HepG2 (cell line): ENCODE results near the gene EMP2. TPM values are rescaled to one million over a fixed set of nuclear protein-coding genes. Genes with fewer than 3 reads are reported as not detected.
A peak's percentile ranks its signal among the peaks of the same experiment; 100 is the strongest.

Experiments used
- GLI4 ChIP-seq: sonication (generic); formaldehyde crosslinking; IDR thresholded peaks from 2 replicates; pipeline ENCODE4 v1.5.1; 2020; ENCODE audit warnings: missing genetic modification reagents, mild to moderate bottlenecking, moderate library complexity, borderline replicate concordance
- MTA3 ChIP-seq: sonication (generic); formaldehyde crosslinking; IDR thresholded peaks from 2 replicates; pipeline ENCODE4 v1.4.0; 2020; ENCODE audit warnings: missing genetic modification reagents
- ZBTB1 ChIP-seq: sonication (generic); formaldehyde crosslinking; IDR thresholded peaks from 2 replicates; pipeline ENCODE4 v1.4.0; 2020; ENCODE audit warnings: missing genetic modification reagents, borderline replicate concordance
- ZBTB3 ChIP-seq: sonication (generic); formaldehyde crosslinking; IDR thresholded peaks from 2 replicates; pipeline ENCODE4 v1.4.0; 2020; ENCODE audit warnings: low read depth, mild to moderate bottlenecking, moderate library complexity, missing genetic modification reagents, borderline replicate concordance
- ZFP62 ChIP-seq: sonication (generic); formaldehyde crosslinking; IDR thresholded peaks from 2 replicates; pipeline ENCODE4 v1.4.0; 2020; ENCODE audit warnings: missing genetic modification reagents
- ZFYVE20 ChIP-seq: sonication (generic); formaldehyde crosslinking; IDR thresholded peaks from 2 replicates; pipeline ENCODE4 v1.8.0; 2023; ENCODE audit warnings: low read depth, mild to moderate bottlenecking, moderate library complexity, missing genetic modification reagents, borderline replicate concordance
- ZNF547 ChIP-seq: sonication (generic); formaldehyde crosslinking; IDR thresholded peaks from 2 replicates; pipeline ENCODE4 v1.5.1; 2020; ENCODE audit warnings: mild to moderate bottlenecking, missing genetic modification reagents
- polyA plus RNA-seq, 8 experiments: library from polyadenylated mRNA; depleted of rRNA in 3 of 8; stranded (reverse) in 7 of 8; unstranded in 1 of 8; fragments of >200 nt; fragmentation: Illumina TruSeq in 4 of 8; extraction: Trizol in 4 of 8; gene quantifications; 2 replicates each; pipeline versions ENCODE4 v1.2.1 to v1.2.3, GENCODE V29; 2011 to 2016; ENCODE audit warnings: low read depth in 4 of 8, missing spikeins in 1 of 8, mixed read lengths in 1 of 8; ENCODE audit not compliant: insufficient read depth in 1 of 8
- total RNA-seq, 5 experiments: library from RNA; depleted of rRNA; stranded (reverse); fragments of >200 nt; fragmentation: Illumina TruSeq; extraction: Trizol; gene quantifications; 2 replicates each; pipeline ENCODE4 v1.2.3, GENCODE V29; 2016; ENCODE audit warnings: low read depth in 1 of 5
- TF ChIP-seq, protein P1 (sequence below): sonication (generic); formaldehyde crosslinking; IDR thresholded peaks from 2 replicates; pipeline ENCODE4 v1.4.0; 2020; ENCODE audit warnings: missing genetic modification reagents, borderline replicate concordance
- TF ChIP-seq, protein P2 (sequence below): sonication (generic); formaldehyde crosslinking; IDR thresholded peaks from 2 replicates; pipeline ENCODE4 v1.4.0; 2020; ENCODE audit warnings: missing genetic modification reagents
- TF ChIP-seq, protein P3 (sequence below): sonication (generic); formaldehyde crosslinking; IDR thresholded peaks from 2 replicates; pipeline ENCODE4 v1.4.0; 2020; ENCODE audit warnings: missing genetic modification reagents
- TF ChIP-seq, protein P4 (sequence below): sonication (generic); formaldehyde crosslinking; IDR thresholded peaks from 2 replicates; pipeline ENCODE4 v1.8.0; 2022; ENCODE audit warnings: missing genetic modification reagents, mild to moderate bottlenecking, inconsistent platforms, borderline replicate concordance

EMP2 gene
- total and polyA plus RNA-seq, 2 of the 13 experiments (the other 11 are each of a cell fraction or from before 2014, with no cell fraction given), result 24.6 to 91.2 TPM

DNA sequence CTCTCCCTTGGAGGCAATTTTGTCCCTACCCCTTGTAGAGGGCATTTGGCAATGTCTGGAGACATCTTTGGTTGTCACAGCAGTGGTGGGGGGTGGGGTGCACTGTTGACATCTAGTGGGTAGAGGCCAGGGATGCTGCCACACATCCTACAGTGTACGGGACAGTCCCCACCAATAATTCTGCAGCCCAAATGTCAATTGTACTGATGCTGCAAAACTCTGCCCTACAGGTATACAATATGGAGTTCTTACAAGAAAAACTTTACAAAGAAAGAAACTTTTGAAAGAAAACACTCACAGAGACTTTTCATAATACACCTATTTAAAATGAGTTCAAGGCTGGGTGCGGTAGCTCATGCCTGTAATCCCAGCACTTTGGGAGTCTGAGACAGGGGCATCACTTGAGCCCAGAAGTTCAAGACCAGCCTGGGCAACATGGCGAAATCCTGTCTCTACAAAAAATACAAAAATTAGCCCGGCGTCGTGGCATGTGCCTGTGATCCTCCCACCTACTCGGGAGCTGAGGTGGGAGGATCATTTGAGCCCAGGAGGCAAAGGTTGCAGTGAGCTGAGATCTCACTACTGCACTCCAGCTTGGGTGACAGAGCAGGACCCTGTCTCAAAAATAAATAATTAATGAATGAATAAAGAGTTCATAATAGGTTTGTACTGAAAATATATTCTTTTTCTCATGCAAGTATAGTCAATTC lies 59.4 kb downstream of the EMP2 start (continued):
- TF ChIP-seq, protein P1, sequence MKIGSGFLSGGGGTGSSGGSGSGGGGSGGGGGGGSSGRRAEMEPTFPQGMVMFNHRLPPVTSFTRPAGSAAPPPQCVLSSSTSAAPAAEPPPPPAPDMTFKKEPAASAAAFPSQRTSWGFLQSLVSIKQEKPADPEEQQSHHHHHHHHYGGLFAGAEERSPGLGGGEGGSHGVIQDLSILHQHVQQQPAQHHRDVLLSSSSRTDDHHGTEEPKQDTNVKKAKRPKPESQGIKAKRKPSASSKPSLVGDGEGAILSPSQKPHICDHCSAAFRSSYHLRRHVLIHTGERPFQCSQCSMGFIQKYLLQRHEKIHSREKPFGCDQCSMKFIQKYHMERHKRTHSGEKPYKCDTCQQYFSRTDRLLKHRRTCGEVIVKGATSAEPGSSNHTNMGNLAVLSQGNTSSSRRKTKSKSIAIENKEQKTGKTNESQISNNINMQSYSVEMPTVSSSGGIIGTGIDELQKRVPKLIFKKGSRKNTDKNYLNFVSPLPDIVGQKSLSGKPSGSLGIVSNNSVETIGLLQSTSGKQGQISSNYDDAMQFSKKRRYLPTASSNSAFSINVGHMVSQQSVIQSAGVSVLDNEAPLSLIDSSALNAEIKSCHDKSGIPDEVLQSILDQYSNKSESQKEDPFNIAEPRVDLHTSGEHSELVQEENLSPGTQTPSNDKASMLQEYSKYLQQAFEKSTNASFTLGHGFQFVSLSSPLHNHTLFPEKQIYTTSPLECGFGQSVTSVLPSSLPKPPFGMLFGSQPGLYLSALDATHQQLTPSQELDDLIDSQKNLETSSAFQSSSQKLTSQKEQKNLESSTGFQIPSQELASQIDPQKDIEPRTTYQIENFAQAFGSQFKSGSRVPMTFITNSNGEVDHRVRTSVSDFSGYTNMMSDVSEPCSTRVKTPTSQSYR (CRISPR knock-in tag), result 0 out of 2 replicates have a peak, but pooled peaks have one; percentile 39
- no peak for TF ChIP-seq ZBTB1 (CRISPR knock-in tag)
- TF ChIP-seq, protein P2, sequence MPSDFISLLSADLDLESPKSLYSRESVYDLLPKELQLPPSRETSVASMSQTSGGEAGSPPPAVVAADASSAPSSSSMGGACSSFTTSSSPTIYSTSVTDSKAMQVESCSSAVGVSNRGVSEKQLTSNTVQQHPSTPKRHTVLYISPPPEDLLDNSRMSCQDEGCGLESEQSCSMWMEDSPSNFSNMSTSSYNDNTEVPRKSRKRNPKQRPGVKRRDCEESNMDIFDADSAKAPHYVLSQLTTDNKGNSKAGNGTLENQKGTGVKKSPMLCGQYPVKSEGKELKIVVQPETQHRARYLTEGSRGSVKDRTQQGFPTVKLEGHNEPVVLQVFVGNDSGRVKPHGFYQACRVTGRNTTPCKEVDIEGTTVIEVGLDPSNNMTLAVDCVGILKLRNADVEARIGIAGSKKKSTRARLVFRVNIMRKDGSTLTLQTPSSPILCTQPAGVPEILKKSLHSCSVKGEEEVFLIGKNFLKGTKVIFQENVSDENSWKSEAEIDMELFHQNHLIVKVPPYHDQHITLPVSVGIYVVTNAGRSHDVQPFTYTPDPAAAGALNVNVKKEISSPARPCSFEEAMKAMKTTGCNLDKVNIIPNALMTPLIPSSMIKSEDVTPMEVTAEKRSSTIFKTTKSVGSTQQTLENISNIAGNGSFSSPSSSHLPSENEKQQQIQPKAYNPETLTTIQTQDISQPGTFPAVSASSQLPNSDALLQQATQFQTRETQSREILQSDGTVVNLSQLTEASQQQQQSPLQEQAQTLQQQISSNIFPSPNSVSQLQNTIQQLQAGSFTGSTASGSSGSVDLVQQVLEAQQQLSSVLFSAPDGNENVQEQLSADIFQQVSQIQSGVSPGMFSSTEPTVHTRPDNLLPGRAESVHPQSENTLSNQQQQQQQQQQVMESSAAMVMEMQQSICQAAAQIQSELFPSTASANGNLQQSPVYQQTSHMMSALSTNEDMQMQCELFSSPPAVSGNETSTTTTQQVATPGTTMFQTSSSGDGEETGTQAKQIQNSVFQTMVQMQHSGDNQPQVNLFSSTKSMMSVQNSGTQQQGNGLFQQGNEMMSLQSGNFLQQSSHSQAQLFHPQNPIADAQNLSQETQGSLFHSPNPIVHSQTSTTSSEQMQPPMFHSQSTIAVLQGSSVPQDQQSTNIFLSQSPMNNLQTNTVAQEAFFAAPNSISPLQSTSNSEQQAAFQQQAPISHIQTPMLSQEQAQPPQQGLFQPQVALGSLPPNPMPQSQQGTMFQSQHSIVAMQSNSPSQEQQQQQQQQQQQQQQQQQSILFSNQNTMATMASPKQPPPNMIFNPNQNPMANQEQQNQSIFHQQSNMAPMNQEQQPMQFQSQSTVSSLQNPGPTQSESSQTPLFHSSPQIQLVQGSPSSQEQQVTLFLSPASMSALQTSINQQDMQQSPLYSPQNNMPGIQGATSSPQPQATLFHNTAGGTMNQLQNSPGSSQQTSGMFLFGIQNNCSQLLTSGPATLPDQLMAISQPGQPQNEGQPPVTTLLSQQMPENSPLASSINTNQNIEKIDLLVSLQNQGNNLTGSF (CRISPR knock-in tag), result 0 out of 2 replicates have a peak, but pooled peaks have one; percentile 28
- no peak for TF ChIP-seq ZBTB3 (CRISPR knock-in tag)
- no peak for TF ChIP-seq MTA3 (CRISPR knock-in tag)
- TF ChIP-seq GLI4 (CRISPR knock-in tag), result no peak
- TF ChIP-seq, protein P3, sequence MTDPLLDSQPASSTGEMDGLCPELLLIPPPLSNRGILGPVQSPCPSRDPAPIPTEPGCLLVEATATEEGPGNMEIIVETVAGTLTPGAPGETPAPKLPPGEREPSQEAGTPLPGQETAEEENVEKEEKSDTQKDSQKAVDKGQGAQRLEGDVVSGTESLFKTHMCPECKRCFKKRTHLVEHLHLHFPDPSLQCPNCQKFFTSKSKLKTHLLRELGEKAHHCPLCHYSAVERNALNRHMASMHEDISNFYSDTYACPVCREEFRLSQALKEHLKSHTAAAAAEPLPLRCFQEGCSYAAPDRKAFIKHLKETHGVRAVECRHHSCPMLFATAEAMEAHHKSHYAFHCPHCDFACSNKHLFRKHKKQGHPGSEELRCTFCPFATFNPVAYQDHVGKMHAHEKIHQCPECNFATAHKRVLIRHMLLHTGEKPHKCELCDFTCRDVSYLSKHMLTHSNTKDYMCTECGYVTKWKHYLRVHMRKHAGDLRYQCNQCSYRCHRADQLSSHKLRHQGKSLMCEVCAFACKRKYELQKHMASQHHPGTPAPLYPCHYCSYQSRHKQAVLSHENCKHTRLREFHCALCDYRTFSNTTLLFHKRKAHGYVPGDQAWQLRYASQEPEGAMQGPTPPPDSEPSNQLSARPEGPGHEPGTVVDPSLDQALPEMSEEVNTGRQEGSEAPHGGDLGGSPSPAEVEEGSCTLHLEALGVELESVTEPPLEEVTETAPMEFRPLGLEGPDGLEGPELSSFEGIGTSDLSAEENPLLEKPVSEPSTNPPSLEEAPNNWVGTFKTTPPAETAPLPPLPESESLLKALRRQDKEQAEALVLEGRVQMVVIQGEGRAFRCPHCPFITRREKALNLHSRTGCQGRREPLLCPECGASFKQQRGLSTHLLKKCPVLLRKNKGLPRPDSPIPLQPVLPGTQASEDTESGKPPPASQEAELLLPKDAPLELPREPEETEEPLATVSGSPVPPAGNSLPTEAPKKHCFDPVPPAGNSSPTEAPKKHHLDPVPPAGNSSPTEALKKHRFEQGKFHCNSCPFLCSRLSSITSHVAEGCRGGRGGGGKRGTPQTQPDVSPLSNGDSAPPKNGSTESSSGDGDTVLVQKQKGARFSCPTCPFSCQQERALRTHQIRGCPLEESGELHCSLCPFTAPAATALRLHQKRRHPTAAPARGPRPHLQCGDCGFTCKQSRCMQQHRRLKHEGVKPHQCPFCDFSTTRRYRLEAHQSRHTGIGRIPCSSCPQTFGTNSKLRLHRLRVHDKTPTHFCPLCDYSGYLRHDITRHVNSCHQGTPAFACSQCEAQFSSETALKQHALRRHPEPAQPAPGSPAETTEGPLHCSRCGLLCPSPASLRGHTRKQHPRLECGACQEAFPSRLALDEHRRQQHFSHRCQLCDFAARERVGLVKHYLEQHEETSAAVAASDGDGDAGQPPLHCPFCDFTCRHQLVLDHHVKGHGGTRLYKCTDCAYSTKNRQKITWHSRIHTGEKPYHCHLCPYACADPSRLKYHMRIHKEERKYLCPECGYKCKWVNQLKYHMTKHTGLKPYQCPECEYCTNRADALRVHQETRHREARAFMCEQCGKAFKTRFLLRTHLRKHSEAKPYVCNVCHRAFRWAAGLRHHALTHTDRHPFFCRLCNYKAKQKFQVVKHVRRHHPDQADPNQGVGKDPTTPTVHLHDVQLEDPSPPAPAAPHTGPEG (CRISPR knock-in tag), result no peak
- TF ChIP-seq ZFYVE20, result no peak
- no peak for TF ChIP-seq ZFP62 (CRISPR knock-in tag)
- TF ChIP-seq ZNF547 (CRISPR knock-in tag), result no peak
- TF ChIP-seq, protein P4, sequence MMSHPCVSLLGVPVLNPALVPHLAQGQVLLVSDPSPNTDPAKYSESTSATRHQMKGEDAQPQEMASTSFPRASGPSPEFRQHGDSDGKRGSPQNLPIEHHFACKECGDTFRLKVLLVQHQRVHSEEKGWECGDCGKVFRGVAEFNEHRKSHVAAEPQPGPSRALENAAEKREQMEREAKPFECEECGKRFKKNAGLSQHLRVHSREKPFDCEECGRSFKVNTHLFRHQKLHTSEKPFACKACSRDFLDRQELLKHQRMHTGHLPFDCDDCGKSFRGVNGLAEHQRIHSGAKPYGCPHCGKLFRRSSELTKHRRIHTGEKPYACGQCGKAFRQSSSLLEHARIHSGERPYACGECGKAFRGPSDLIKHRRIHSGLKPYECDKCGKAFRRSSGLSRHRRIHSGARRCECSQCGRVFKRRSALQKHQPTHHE, result no peak
